Transverse colon (tissue), 4 donors: ENCODE results near the gene CDKL2. TPM values are rescaled to one million over a fixed set of nuclear protein-coding genes. Genes with fewer than 3 reads are reported as not detected.

Experiments
- DNase-seq: peaks from one replicate; pipeline ENCODE4 v3.0.0-alpha.2; 2019
- H3K27ac ChIP-seq, 4 donors: fragments of 200-600 bp; sonication (generic); 2 replicates each; pipeline ENCODE4 v1.5.1; 2016 to 2018; ENCODE audit warnings: inconsistent platforms in 4 of 4
- H3K27me3 ChIP-seq: fragments of 200-600 bp; sonication (generic); 2 replicates; pipeline ENCODE4 v1.5.1; 2017; ENCODE audit warnings: inconsistent platforms
- H3K36me3 ChIP-seq, 4 donors: fragments of 200-600 bp; sonication (generic); 2 replicates each; pipeline ENCODE4 v1.5.1; 2017 to 2019; ENCODE audit warnings: inconsistent platforms in 4 of 4
- H3K4me1 ChIP-seq, 4 donors: fragments of 200-600 bp; sonication (generic); 2 replicates each; pipeline ENCODE4 v1.5.1; 2017 to 2020; ENCODE audit warnings: inconsistent platforms in 4 of 4
- H3K4me3 ChIP-seq, 4 donors: fragments of 200-600 bp; sonication (generic); 1 replicate in 1 of 4; 2 replicates in 3 of 4; pipeline versions ENCODE4 v1.5.1 to v1.6.1; 2017 to 2019; ENCODE audit warnings: inconsistent platforms in 4 of 4
- H3K9me3 ChIP-seq, 2 donors: fragments of 200-600 bp; sonication (generic); 2 replicates each; pipeline ENCODE4 v1.5.1; 2017 to 2019; ENCODE audit warnings: inconsistent platforms in 2 of 2
- CTCF ChIP-seq, 5 experiments: fragments of 200-600 bp in 3 of 5; fragments of 450-650 bp in 2 of 5; sonication (generic) in 3 of 5; IDR thresholded peaks; 1 replicate in 2 of 5; 2 replicates in 3 of 5; pipeline ENCODE4 v1.5.1; 2016 to 2017; ENCODE audit warnings: antibody characterized with exemption in 5 of 5, inconsistent platforms in 3 of 5, mild to moderate bottlenecking in 2 of 5, moderate library complexity in 1 of 5
- EP300 ChIP-seq: sonication (generic); formaldehyde crosslinking; IDR thresholded peaks from one replicate; pipeline ENCODE4 v1.6.1; 2017; ENCODE audit warnings: antibody characterized with exemption, low read depth
- POLR2A ChIP-seq: fragments of 450-650 bp; IDR thresholded peaks from one replicate; pipeline ENCODE4 v1.6.1; 2016; ENCODE audit warnings: antibody characterized with exemption, mild to moderate bottlenecking, moderate library complexity
- POLR2AphosphoS5 ChIP-seq, 3 donors: sonication (generic); formaldehyde crosslinking; IDR thresholded peaks; one replicate each; pipeline ENCODE4 v1.6.1; 2016; ENCODE audit warnings: antibody characterized with exemption in 3 of 3
- WGBS, 2 donors: methylation state at CpG; one replicate each; pipeline ENCODE4 v1.1.5; 2018; ENCODE audit warnings: low coverage in 1 of 2; 5-methylcytosine and 5-hydroxymethylcytosine counted together
- in situ Hi-C, 4 donors: fragments of 200-750 bp; cut with MboI; loops; one replicate each; pipeline versions ENCODE4 v1.15.0 to v1.15.1; 2017; ENCODE audit warnings: low sequenced_read_pairs in 3 of 4, low pct_ligation_motif_present in 1 of 4, low pct_unique_long_range_greater_than_20kb in 1 of 4
- intact Hi-C: fragments of 100-400 bp; cut with DNase I; formaldehyde crosslinking; loops from one replicate; pipeline ENCODE4 v1.15.1; 2023; ENCODE audit warnings: low total_unique reads
- total RNA-seq, 4 donors: library from RNA; depleted of rRNA; stranded (reverse); fragments of >200 nt; gene quantifications; one replicate each; pipeline ENCODE4 v1.1.0, GENCODE V29; 2016

CDKL2 gene
- total RNA-seq, 4 donors from 2014 or later, result 0.79 to 7.6 (median 1.2) TPM; not detected in 1

- in situ Hi-C loops, result loop anchor here in 1 of 4 donors (10.0 kb wide), 1 partner anchor 69 kb away; the partner anchor contains the start of gene USO1
- Histone ChIP-seq H3K27me3 (no peaks in the 10 kb centered on the region), H3K9me3 (no peaks in the 10 kb centered on the region), H3K4me1 (peaks cover 0 to 14% (median 3%) of the 10 kb centered on the region in 4 donors), H3K4me3 (no peak overlapping the region), H3K36me3 (peaks cover 0 to 53% (median 16%) of the 10 kb centered on the region in 4 donors), H3K27ac (no peak overlapping the region)
- intact Hi-C loops, result no loop called here
- DNase-seq, result no peak
- TF ChIP-seq CTCF (IDR thresholded peaks at IDR 0.05) (no peak), POLR2A (no peak), POLR2AphosphoS5 (IDR thresholded peaks at IDR 0.05) (no peak), EP300 (no peak)
- 67 to 84% methylated on average over 2 of the region's 2 CpGs for WGBS, 2 donors
Observed at GRCh38 chr4:75655562-75655961, 25.2 kb upstream of the CDKL2 start.

GRCh38 chr4:75654905-75655304 is 24.6 kb upstream of the CDKL2 start:
- Histone ChIP-seq H3K27ac (no peak overlapping the region), H3K27me3 (no peaks in the 10 kb centered on the region), H3K4me3 (no peak overlapping the region), H3K9me3 (no peaks in the 10 kb centered on the region), H3K4me1 (peaks cover 0 to 9% (median 3%) of the 10 kb centered on the region in 4 donors), H3K36me3 (peaks cover 0 to 56% (median 16%) of the 10 kb centered on the region in 4 donors)
- in situ Hi-C loops (loop anchor here in 1 of 4 donors (10.0 kb wide), 1 partner anchor 70 kb away; the partner anchor contains the start of gene USO1), intact Hi-C loops (no loop called here)
- 87 to 100% methylated on average over 1 of the region's 1 CpG for WGBS, 2 donors
- no peak for DNase-seq
- TF ChIP-seq CTCF (IDR thresholded peaks at IDR 0.05) (no peak), EP300 (no peak), POLR2A (no peak), POLR2AphosphoS5 (IDR thresholded peaks at IDR 0.05) (no peak)

- DNase-seq, result no peak
- TF ChIP-seq EP300, result no peak
- TF ChIP-seq CTCF (IDR thresholded peaks at IDR 0.05), result peak; percentile 36 to 66 (median 52)
- no peak for TF ChIP-seq POLR2A
- no peak for TF ChIP-seq POLR2AphosphoS5 (IDR thresholded peaks at IDR 0.05)
- H3K4me1 ChIP-seq, result peaks cover 0 to 2% (median 0%) of the 10 kb centered on the region in 4 donors
- 71 to 94% methylated on average over 2 of the region's 2 CpGs for WGBS, 2 donors
- H3K4me3 ChIP-seq, result no peak overlapping the region
- H3K9me3 ChIP-seq, result no peaks in the 10 kb centered on the region
- H3K36me3 ChIP-seq, result peaks cover 0 to 56% (median 17%) of the 10 kb centered on the region in 4 donors
- H3K27ac ChIP-seq, result no peak overlapping the region
- H3K27me3 ChIP-seq, result no peaks in the 10 kb centered on the region
- in situ Hi-C loops, result loop anchor here in 1 of 4 donors (10.0 kb wide), 1 partner anchor 71 kb away; the partner anchor contains the start of gene USO1
- intact Hi-C loops, result no loop called here
Observed at GRCh38 chr4:75653845-75654503, 23.6 kb upstream of the CDKL2 start.

- H3K27me3 ChIP-seq, result no peaks in the 10 kb centered on the region
- H3K4me3 ChIP-seq, result no peak overlapping the region
- no peaks in the 10 kb centered on the region for H3K4me1 ChIP-seq
- H3K36me3 ChIP-seq, result peaks cover 0 to 41% (median 24%) of the 10 kb centered on the region in 4 donors
- no peak for TF ChIP-seq CTCF (IDR thresholded peaks at IDR 0.05)
- no peak for TF ChIP-seq EP300
- TF ChIP-seq POLR2AphosphoS5 (IDR thresholded peaks at IDR 0.05), result no peak
- TF ChIP-seq POLR2A, result no peak
- intact Hi-C loops, result no loop called here
- WGBS, 2 donors, result 47 to 52% methylated on average over 4 of the region's 4 CpGs
- H3K9me3 ChIP-seq, result no peaks in the 10 kb centered on the region
- no peak for DNase-seq
- in situ Hi-C loops, result no loop called here
- H3K27ac ChIP-seq, result no peak overlapping the region
Observed at GRCh38 chr4:75644095-75644494, 13.8 kb upstream of the CDKL2 start.
